Esophagus squamous epithelium (tissue), 5 donors: ENCODE results near the gene SELENOK. TPM values are rescaled to one million over a fixed set of nuclear protein-coding genes. Genes with fewer than 3 reads are reported as not detected.
"Not testable (repeated sequence)": the region's sequence is repeated elsewhere in the genome, so short reads cannot be mapped to it uniquely, and the experiment has no call there.

Experiments used
- DNase-seq: peaks from one replicate; lab custom pipeline; 2025; lab: John Stamatoyannopoulos, UW
- H3K27ac ChIP-seq, 4 donors: fragments of 200-600 bp; sonication (generic); one replicate each; pipeline ENCODE4 v1.5.1; 2016 to 2019; ENCODE audit warnings: mild to moderate bottlenecking in 1 of 4
- H3K27me3 ChIP-seq, 4 donors: fragments of 200-600 bp; sonication (generic); 1 replicate in 3 of 4; 2 replicates in 1 of 4; pipeline versions ENCODE4 v1.5.1 to v1.6.0; 2017 to 2021; ENCODE audit warnings: antibody characterized with exemption in 1 of 4
- H3K36me3 ChIP-seq, 3 donors: fragments of 200-600 bp; sonication (generic); one replicate each; pipeline ENCODE4 v1.5.1; 2016 to 2019
- H3K4me1 ChIP-seq, 3 donors: fragments of 200-600 bp; sonication (generic); one replicate each; pipeline ENCODE4 v1.5.1; 2017 to 2019
- H3K4me3 ChIP-seq, 4 donors: fragments of 200-600 bp; sonication (generic); 1 replicate in 3 of 4; 2 replicates in 1 of 4; pipeline ENCODE4 v1.5.1; 2016 to 2019; ENCODE audit warnings: mild to moderate bottlenecking in 2 of 4, moderate library complexity in 1 of 4
- H3K9me3 ChIP-seq, 3 donors: fragments of 200-600 bp; sonication (generic); one replicate each; pipeline ENCODE4 v1.5.1; 2016 to 2019
- POLR2A ChIP-seq, 4 donors: fragments of 450-650 bp; IDR thresholded peaks; one replicate each; pipeline ENCODE4 v1.6.1; 2017; ENCODE audit warnings: antibody characterized with exemption in 4 of 4, mild to moderate bottlenecking in 4 of 4, moderate library complexity in 3 of 4
- WGBS, 2 donors: methylation state at CpG; one replicate each; pipeline ENCODE4 v1.1.5; 2018; 5-methylcytosine and 5-hydroxymethylcytosine counted together
- intact Hi-C: fragments of 100-400 bp; cut with DNase I; formaldehyde crosslinking; loops from one replicate; pipeline ENCODE4 v1.15.0; 2022
- total RNA-seq, 4 donors: library from RNA; depleted of rRNA; stranded (reverse); fragments of >200 nt; gene quantifications; one replicate each; pipeline ENCODE4 v1.1.0, GENCODE V29; 2016
- TF ChIP-seq, protein P1 (sequence below), 6 experiments: fragments of 450-650 bp in 4 of 6; fragments of 200-600 bp in 2 of 6; sonication (generic) in 2 of 6; IDR thresholded peaks; one replicate each; pipeline ENCODE4 v1.5.1; 2016 to 2019; ENCODE audit warnings: antibody characterized with exemption in 6 of 6, mild to moderate bottlenecking in 4 of 6, moderate library complexity in 4 of 6
- donor health status: DM: yes; HTN: yes; CAD: no.

SELENOK gene
- total RNA-seq, 4 donors from 2014 or later: 16.4 to 36.2 (median 27.2) TPM

DNA sequence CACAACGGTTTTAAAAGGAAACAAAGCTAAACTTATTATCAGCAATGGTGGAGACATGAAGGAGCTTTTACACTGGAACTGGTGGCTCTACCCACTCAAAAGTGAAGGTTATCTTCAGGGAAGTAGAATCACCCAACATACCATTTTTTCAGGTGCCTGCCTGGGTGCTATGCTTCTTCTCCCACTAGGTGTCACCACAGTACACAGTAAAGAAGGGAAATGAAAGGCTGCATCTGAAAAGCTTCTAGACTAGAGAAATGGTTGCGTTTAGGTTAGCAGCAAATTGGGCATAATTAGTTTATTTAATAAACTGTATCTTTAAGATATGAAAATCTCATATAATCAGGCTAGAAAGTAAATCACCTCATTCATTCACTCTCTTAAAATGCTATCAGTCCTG, 47.0 kb upstream of the SELENOK start:
- TF ChIP-seq, protein P1, sequence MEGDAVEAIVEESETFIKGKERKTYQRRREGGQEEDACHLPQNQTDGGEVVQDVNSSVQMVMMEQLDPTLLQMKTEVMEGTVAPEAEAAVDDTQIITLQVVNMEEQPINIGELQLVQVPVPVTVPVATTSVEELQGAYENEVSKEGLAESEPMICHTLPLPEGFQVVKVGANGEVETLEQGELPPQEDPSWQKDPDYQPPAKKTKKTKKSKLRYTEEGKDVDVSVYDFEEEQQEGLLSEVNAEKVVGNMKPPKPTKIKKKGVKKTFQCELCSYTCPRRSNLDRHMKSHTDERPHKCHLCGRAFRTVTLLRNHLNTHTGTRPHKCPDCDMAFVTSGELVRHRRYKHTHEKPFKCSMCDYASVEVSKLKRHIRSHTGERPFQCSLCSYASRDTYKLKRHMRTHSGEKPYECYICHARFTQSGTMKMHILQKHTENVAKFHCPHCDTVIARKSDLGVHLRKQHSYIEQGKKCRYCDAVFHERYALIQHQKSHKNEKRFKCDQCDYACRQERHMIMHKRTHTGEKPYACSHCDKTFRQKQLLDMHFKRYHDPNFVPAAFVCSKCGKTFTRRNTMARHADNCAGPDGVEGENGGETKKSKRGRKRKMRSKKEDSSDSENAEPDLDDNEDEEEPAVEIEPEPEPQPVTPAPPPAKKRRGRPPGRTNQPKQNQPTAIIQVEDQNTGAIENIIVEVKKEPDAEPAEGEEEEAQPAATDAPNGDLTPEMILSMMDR (IDR thresholded peaks at IDR 0.05): peak; percentile 34 to 88 (median 78)
- no peak for TF ChIP-seq POLR2A (IDR thresholded peaks at IDR 0.05)
- H3K4me1 ChIP-seq: no peaks in the 10 kb centered on the region
- intact Hi-C loops: no loop called here
- H3K27me3 ChIP-seq: peaks cover 0 to 19% (median 0%) of the 10 kb centered on the region in 4 donors
- 0 to 6% methylated on average over 2 of the region's 2 CpGs for WGBS, 2 donors
- DNase-seq: no peak
- peaks cover 0 to 11% (median 7%) of the 10 kb centered on the region in 3 donors for H3K9me3 ChIP-seq
- no peak overlapping the region for H3K27ac ChIP-seq
- H3K36me3 ChIP-seq: no peaks in the 10 kb centered on the region
- no peak overlapping the region for H3K4me3 ChIP-seq

DNA sequence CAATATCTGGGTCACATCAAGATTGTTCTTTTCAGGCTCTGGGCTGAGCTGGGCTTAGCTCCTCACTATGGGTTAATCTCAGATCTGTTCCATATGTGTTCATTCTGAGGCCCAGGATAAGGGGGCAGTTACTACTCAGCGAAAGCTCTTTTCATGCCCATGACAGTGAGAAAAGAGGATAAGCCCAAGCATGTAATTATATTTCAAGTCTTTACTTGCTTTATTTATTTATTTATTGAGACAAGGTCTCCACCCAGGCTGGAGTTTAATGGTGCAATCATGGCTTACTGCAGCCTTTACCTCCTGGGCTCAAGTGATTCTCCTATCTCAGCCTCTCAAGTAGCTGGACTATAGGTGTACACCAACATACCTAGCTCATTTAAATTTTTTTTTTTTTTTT, 44.7 kb upstream of the SELENOK start:
- no peak overlapping the region for H3K4me3 ChIP-seq
- H3K27me3 ChIP-seq: peaks cover 0 to 22% (median 0%) of the 10 kb centered on the region in 4 donors
- no peaks in the 10 kb centered on the region for H3K36me3 ChIP-seq
- H3K9me3 ChIP-seq: peaks cover 0 to 11% (median 7%) of the 10 kb centered on the region in 3 donors
- no peak overlapping the region for H3K27ac ChIP-seq
- no peak for DNase-seq
- WGBS, 2 donors: 21 to 33% methylated on average over 1 of the region's 1 CpG
- H3K4me1 ChIP-seq: no peaks in the 10 kb centered on the region
- no peak for TF ChIP-seq POLR2A (IDR thresholded peaks at IDR 0.05)
- TF ChIP-seq, protein P1 (IDR thresholded peaks at IDR 0.05): no peak
- intact Hi-C loops: no loop called here

DNA sequence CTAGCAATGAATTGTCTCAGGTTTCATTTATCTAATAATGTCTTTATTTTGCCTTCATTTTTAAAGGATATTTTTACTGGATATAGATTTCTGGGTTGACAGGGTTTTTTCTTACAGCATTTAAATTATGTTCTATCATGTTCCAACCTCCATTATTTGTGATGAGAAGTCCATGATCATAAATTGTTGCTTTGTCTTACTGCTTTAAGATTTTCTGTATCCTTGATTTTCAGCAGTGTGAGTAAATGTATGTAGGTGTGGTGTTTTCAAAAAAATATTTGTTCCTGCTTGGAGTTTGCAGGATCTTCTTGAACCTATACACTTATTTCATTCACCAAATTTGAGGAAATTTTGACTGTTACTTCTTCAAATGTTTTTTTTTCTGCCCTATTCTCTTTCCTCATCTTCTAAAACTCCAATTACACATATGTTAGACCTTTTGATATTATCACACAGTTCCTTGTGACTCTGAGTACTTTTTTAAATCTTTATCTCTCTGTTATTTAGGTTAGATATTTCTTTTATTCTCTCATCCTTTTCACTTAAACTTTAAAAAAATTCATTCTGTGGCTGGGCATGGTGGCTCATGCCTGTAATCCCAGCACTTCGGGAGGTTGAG, 43.7 kb upstream of the SELENOK start:
- TF ChIP-seq, protein P1 (IDR thresholded peaks at IDR 0.05): no peak
- TF ChIP-seq POLR2A (IDR thresholded peaks at IDR 0.05): no peak
- intact Hi-C loops: no loop called here
- peaks cover 0 to 11% (median 7%) of the 10 kb centered on the region in 3 donors for H3K9me3 ChIP-seq

DNA sequence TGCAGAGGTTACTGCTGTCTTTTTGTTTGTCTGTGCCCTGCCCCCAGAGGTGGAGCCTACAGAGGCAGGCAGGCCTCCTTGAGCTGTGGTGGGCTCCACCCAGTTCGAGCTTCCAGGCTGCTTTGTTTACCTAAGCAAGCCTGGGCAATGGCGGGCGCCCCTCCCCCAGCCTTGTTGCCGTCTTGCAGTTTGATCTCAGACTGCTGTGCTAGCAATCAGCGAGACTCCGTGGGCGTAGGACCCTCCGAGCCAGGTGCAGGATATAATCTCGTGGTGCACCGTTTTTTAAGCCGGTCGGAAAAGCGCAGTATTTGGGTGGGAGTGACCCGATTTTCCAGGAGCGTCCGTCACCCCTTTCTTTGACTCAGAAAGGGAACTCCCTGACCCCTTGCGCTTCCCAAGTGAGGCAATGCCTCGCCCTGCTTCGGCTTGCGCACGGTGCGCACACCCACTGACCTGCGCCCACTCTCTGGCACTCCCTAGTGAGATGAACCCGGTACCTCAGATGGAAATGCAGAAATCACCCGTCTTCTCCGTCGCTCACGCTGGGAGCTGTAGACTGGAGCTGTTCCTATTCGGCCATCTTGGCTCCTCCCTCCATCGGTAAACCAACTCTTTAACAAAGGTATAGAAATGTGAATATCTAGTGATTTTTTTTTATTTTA, 35.7 kb upstream of the SELENOK start:
- intact Hi-C loops, DNase-seq, H3K4me3 ChIP-seq, H3K4me1 ChIP-seq, H3K9me3 ChIP-seq, H3K36me3 ChIP-seq: not testable (repeated sequence)
- Histone ChIP-seq H3K27me3 (peaks cover 0 to 15% (median 0%) of the 10 kb centered on the region in 4 donors), H3K27ac (peak overlapping the region in 1 of 4 donors; percentile 44)
- WGBS, 2 donors: 82 to 91% methylated on average over 22 of the region's 30 CpGs

More for the DNA sequence above, 43.7 kb upstream of the SELENOK start:
- Histone ChIP-seq H3K4me3 (no peak overlapping the region), H3K27ac (no peak overlapping the region), H3K27me3 (peaks cover 0 to 27% (median 0%) of the 10 kb centered on the region in 4 donors), H3K36me3 (no peaks in the 10 kb centered on the region), H3K4me1 (no peaks in the 10 kb centered on the region)
- no peak for DNase-seq
- 0 to 88% methylated on average over 1 of the region's 1 CpG for WGBS, 2 donors

DNA sequence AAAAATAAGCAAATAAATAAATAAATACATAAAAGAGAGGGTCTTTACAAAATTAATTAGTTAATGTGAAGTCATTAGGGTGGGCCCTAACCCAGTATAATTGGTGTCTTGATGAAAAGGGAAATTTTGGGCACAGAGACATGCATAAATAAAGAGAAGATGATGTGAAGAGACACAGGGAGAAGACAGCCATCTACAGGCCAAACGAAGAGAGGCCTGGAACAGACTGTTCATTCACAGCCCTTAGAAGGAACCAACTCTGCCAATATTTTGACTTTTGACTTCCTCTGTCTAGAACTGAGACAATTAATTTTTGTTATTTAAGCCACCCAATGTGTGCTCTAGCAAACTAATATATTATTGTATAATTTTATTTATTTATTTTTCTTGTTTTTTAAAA, 29.6 kb upstream of the SELENOK start:
- no peak for DNase-seq
- H3K36me3 ChIP-seq: no peaks in the 10 kb centered on the region
- no peak overlapping the region for H3K4me3 ChIP-seq
- TF ChIP-seq POLR2A (IDR thresholded peaks at IDR 0.05): no peak
- TF ChIP-seq, protein P1 (IDR thresholded peaks at IDR 0.05): peak in 3 of 6 experiments; percentile 14 to 44 (median 27)
- intact Hi-C loops: no loop called here
- WGBS, 2 donors: 25 to 38% methylated on average over 1 of the region's 1 CpG
- H3K9me3 ChIP-seq: peaks cover 0 to 4% (median 0%) of the 10 kb centered on the region in 3 donors
- H3K4me1 ChIP-seq: no peaks in the 10 kb centered on the region
- peaks cover 0 to 20% (median 0%) of the 10 kb centered on the region in 4 donors for H3K27me3 ChIP-seq
- no peak overlapping the region for H3K27ac ChIP-seq
